ENCODE data around the gene SOCS4.
A peak's percentile ranks its signal among the peaks of the same experiment; 100 is the strongest.

The SOCS4 gene

DNA sequence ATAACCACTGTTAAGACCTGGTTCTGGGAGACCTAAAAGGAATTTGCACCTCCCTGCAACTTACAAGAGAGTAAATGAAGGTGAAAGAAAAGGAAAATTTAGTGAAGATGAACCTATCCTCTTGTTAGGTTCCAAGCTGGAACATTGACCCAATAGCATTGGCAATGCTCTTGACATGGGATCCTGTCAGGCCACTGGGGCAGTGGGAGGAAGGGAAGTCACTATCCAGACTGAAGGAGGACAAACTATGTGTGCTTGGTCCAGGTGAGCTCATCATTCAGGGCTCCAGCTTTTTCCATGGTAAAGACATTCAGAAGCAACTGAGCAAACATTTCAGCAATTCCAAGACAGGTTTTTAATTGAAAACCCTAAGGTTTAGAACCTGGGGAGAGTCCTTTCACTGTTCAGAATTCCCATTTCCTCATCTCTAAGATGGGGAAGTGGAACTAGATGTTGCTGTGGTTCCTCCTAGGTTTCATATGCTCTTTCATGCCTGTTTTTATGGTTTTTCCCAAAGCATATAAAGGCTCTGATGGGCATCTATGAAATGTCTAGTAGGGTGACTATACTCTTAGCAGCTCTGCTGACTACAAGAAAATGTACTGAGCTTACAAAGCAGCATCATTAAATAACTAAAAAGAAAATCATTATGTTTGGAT is 57.5 kb downstream of the SOCS4 start:
- Histone ChIP-seq H4K20me1 (ENCODE audit: insufficient read depth, low read length) (no peaks in the 10 kb centered on the region), H3K4me1 (ENCODE audit: low read length) (peaks cover 28% of the 10 kb centered on the region), H3K27me3 (ENCODE audit: low read depth, low read length) (0 out of 2 replicates have a peak, but pooled peaks cover 3% of the 10 kb centered on the region), H2AFZ (ENCODE audit: low read depth, low read length) (no peak overlapping the region), H3K27ac (ENCODE audit: low read length) (no peak overlapping the region), H3K9ac (ENCODE audit: low read length) (no peak overlapping the region), H3K79me2 (ENCODE audit: low read length) (no peaks in the 10 kb centered on the region), H3K4me3 (ENCODE audit: low read length) (no peak overlapping the region), H3K4me2 (ENCODE audit: low read length) (peak overlapping the region; percentile 13; the same call in 1 of the 2 replicates), H3K9me3 (ENCODE audit: insufficient read depth, low read length) (no peaks in the 10 kb centered on the region), H3K36me3 (replicated peaks; ENCODE audit: low read depth, low read length) (no peaks in the 10 kb centered on the region)
- TF ChIP-seq, protein P1, sequence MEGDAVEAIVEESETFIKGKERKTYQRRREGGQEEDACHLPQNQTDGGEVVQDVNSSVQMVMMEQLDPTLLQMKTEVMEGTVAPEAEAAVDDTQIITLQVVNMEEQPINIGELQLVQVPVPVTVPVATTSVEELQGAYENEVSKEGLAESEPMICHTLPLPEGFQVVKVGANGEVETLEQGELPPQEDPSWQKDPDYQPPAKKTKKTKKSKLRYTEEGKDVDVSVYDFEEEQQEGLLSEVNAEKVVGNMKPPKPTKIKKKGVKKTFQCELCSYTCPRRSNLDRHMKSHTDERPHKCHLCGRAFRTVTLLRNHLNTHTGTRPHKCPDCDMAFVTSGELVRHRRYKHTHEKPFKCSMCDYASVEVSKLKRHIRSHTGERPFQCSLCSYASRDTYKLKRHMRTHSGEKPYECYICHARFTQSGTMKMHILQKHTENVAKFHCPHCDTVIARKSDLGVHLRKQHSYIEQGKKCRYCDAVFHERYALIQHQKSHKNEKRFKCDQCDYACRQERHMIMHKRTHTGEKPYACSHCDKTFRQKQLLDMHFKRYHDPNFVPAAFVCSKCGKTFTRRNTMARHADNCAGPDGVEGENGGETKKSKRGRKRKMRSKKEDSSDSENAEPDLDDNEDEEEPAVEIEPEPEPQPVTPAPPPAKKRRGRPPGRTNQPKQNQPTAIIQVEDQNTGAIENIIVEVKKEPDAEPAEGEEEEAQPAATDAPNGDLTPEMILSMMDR (IDR thresholded peaks at IDR 0.05; ENCODE audit: low read depth, low read length): no peak
- no peak for TF ChIP-seq EZH2phosphoT487 (IDR thresholded peaks at IDR 0.05; ENCODE audit: low read depth)

DNA sequence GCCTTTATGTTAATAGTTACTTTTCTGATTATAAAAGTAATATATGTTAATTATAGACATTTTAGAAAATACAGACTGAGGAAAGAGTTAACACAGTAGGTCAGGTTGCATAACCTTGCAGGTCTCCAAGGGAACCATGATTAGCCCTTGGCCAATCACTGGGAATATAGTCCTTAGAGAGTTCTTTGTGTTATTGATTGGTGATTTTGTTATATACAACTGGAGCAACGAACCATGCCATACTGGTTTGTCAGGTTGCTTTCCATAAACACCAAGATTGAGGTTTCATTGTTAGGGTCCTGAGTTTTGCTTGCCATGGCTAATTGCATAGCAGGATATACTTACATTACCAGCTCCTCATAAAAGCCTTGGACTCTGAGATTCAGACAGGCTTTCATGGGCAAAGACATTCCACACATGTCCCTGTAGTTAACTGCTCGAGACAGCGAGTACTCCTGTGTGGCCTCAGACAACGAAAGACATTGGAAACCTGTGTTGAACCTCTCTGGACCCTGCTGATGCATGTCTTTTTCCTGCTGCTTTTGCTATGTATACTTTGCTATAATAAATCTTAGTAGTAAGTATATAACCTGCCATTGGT is 58.1 kb downstream of the SOCS4 start:
- Histone ChIP-seq H3K79me2 (ENCODE audit: low read length) (no peaks in the 10 kb centered on the region), H2AFZ (ENCODE audit: low read depth, low read length) (no peak overlapping the region), H3K27ac (ENCODE audit: low read length) (no peak overlapping the region), H3K9ac (ENCODE audit: low read length) (no peak overlapping the region), H3K27me3 (ENCODE audit: low read depth, low read length) (0 out of 2 replicates have a peak, but pooled peaks cover 3% of the 10 kb centered on the region), H4K20me1 (ENCODE audit: insufficient read depth, low read length) (no peaks in the 10 kb centered on the region), H3K9me3 (ENCODE audit: insufficient read depth, low read length) (no peaks in the 10 kb centered on the region), H3K4me3 (ENCODE audit: low read length) (no peak overlapping the region), H3K4me1 (ENCODE audit: low read length) (peaks cover 21% of the 10 kb centered on the region), H3K36me3 (replicated peaks; ENCODE audit: low read depth, low read length) (no peaks in the 10 kb centered on the region), H3K4me2 (ENCODE audit: low read length) (no peak overlapping the region)
- TF ChIP-seq, protein P1 (IDR thresholded peaks at IDR 0.05; ENCODE audit: low read depth, low read length): no peak
- no peak for TF ChIP-seq EZH2phosphoT487 (IDR thresholded peaks at IDR 0.05; ENCODE audit: low read depth)

DNA sequence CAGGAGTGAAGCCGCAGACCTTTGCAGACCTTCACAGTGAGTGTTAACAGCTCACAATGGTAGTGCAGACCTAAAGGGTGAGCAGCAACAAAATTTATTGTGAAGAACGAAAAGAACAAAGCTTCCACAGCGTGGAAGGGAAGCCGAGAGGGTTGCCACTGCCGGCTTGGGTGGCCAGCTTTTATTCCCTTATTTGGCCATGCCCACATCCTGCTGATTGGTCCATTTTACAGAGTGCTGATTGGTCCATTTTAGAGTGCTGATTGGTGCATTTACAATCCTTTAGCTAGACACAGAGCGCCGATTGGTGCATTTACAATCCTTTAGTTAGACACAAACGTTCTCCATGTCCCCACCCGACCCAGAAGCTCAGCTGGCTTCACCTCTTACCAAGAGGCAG is 59.9 kb downstream of the SOCS4 start:
- Histone ChIP-seq H3K36me3 (replicated peaks; ENCODE audit: low read depth, low read length) (no peaks in the 10 kb centered on the region), H3K27ac (ENCODE audit: low read length) (no peak overlapping the region), H3K4me2 (ENCODE audit: low read length) (no peak overlapping the region), H3K27me3 (ENCODE audit: low read depth, low read length) (0 out of 2 replicates have a peak, but pooled peaks cover 3% of the 10 kb centered on the region), H2AFZ (ENCODE audit: low read depth, low read length) (no peak overlapping the region), H4K20me1 (ENCODE audit: insufficient read depth, low read length) (no peaks in the 10 kb centered on the region), H3K9me3 (ENCODE audit: insufficient read depth, low read length) (no peaks in the 10 kb centered on the region), H3K79me2 (ENCODE audit: low read length) (no peaks in the 10 kb centered on the region), H3K4me3 (ENCODE audit: low read length) (no peak overlapping the region), H3K9ac (ENCODE audit: low read length) (no peak overlapping the region), H3K4me1 (ENCODE audit: low read length) (peaks cover 16% of the 10 kb centered on the region)
- TF ChIP-seq EZH2phosphoT487 (IDR thresholded peaks at IDR 0.05; ENCODE audit: low read depth): no peak
- TF ChIP-seq, protein P1 (IDR thresholded peaks at IDR 0.05; ENCODE audit: low read depth, low read length): no peak

DNA sequence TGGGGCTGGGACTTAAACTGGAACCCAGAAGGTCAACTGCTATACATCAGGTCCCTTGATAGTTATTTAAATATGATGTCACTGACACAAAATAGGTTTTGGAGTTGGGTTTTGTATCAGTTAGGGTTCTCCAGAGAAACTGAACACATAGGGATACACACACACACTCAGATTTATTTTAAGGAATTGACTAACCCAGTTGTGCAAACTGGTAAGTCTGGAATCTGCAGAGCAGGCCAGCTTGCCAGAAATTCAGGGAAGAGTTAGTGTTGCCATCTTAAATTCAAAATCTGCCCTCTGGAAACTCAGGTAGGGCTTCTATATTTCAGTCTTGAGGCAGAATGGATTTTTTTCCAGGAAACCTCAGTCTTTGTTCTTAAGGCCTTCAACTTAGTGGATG is 61.3 kb downstream of the SOCS4 start:
- H4K20me1 ChIP-seq (ENCODE audit: insufficient read depth, low read length): no peaks in the 10 kb centered on the region
- H3K27me3 ChIP-seq (ENCODE audit: low read depth, low read length): 0 out of 2 replicates have a peak, but pooled peaks cover 3% of the 10 kb centered on the region
- no peaks in the 10 kb centered on the region for H3K9me3 ChIP-seq (ENCODE audit: insufficient read depth, low read length)
- H3K36me3 ChIP-seq (replicated peaks; ENCODE audit: low read depth, low read length): no peaks in the 10 kb centered on the region
- TF ChIP-seq EZH2phosphoT487 (IDR thresholded peaks at IDR 0.05; ENCODE audit: low read depth): no peak
- TF ChIP-seq, protein P1 (IDR thresholded peaks at IDR 0.05; ENCODE audit: low read depth, low read length): no peak
- peaks cover 16% of the 10 kb centered on the region for H3K4me1 ChIP-seq (ENCODE audit: low read length)
- no peak overlapping the region for H3K27ac ChIP-seq (ENCODE audit: low read length)
- no peak overlapping the region for H2AFZ ChIP-seq (ENCODE audit: low read depth, low read length)
- H3K4me3 ChIP-seq (ENCODE audit: low read length): no peak overlapping the region
- H3K79me2 ChIP-seq (ENCODE audit: low read length): no peaks in the 10 kb centered on the region
- no peak overlapping the region for H3K4me2 ChIP-seq (ENCODE audit: low read length)
- no peak overlapping the region for H3K9ac ChIP-seq (ENCODE audit: low read length)

All from OCI-LY3 (cell line).